HG03095 (cell line): ENCODE data around the gene KIAA0930.

Experiments used
- ATAC-seq: cut with Tn5 transposase; IDR thresholded peaks from one replicate; pipeline ENCODE4 v1.9.1; 2021; ENCODE audit warnings: moderate library complexity; ENCODE audit not compliant: unreplicated experiment

KIAA0930 gene

GRCh38 chr22:45181240-45181639 lies 59.5 kb downstream of the KIAA0930 start:
- ATAC-seq = no peak

DNA sequence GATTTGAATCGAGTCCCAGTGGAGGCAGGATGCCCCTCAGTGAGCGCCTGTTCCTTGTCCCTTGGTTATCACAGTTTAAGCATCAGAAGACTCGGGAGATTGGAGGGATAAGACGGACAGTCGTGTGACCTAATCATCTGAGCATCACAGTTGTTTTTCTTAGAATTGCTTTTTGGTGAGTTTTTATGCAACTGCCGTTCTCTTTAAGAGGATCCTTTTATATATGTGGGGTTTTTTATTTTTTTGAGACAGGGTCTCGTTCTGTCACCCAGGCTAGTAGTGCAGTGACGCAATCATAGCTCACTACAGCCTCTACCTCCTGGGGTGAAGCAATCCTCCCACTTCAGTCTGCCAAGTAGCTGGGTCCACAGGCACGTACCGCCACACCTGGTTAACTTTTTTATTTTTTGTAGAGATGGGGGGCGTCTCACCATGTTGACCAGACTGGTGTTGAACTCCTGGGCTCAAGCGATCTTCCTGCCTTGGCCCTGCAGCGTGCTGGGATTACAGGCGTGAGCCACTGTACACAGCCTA lies 60.5 kb downstream of the KIAA0930 start:
- ATAC-seq = no peak

DNA sequence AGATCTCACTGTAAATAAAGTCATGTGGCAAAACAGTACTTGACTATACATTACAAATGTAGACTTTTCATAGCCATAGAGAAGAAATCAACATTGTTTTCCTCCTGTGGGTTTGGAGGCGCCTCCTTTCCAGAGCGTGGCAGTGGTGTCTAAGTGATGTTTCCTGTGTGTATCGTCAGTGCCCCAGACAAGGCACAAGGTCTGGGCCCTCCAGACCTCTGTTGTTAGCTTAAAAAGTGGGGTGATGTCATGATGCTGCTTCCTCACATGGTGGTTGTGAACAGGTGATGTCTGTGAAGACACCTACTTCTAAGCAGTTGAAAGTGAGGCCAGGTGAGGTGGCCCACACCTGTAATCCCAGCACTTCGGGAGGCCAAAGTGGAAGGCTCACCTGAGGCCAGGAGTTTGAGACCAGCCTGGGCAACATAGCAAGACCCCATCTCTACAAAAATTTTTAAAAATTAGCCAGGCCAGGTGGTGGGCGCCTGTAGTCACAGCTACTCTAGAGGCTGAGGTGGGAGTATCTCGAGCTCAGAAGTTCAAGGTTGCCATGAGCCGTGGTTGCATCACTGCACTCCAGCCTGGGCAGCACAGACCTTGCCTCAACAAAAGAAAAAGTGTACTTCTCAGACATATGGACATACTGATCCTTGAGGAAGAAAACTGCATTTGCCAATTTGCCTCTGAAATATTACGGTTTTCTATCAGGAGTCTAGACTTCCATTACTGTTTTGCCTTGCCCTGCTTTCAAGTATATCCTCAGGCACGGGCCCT lies 61.2 kb downstream of the KIAA0930 start:
- no peak for ATAC-seq

DNA sequence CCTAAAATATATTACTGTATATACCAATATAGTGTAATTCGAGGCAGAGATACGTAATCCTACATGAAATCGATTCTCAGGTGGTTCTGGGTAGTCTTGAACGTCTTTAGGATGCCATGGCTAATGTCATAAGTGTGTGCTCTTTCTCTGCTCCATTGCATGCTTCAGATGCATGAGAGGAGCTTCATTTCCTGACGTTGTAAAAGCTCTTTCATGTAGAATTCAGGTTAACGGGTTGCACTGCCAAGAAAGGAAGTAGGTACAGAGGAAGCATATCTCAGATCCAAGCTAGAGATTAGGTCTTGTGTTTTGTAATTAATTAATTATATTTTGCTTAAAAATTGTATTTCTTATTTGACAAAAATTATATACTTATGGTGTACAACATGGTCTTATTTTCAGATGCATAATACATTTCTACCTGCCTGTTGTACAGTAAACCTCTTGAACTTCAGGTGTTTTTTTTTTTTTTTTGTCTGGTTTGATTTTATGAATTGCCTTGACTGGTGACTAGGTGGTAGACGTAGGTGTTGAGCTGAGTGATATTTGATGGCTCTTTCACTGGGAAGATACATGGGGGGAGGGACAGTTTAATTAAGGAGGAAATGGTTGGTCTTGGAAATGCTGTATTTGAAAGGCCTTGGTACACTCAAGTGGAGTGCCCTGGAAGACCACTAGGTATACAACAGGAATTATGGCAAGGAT lies 67.7 kb downstream of the KIAA0930 start:
- no peak for ATAC-seq

DNA sequence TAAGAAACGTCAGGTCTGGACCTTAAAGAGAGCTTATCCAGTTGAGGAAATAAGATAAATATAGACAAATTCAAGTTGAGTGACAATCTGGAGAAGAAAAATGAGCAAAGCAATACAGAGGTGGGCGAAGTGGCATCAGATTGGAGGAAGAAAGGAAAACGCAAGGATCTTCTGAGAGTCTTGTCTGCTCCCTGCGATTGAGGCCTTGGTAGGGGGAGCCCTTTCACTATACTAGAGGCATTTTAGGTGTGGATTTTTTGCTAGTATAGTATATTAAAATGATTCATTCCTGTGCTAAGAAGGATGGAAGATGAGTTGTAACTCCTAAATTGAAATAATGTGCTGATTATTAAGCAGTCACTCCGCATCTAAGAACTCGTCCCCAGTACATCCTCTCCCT lies 68.9 kb downstream of the KIAA0930 start:
- no peak for ATAC-seq

GRCh38 chr22:45169591-45170466 lies 70.9 kb downstream of the KIAA0930 start:
- ATAC-seq = no peak

- no peak for ATAC-seq
Observed at GRCh38 chr22:45166932-45167331, 73.8 kb downstream of the KIAA0930 start.

DNA sequence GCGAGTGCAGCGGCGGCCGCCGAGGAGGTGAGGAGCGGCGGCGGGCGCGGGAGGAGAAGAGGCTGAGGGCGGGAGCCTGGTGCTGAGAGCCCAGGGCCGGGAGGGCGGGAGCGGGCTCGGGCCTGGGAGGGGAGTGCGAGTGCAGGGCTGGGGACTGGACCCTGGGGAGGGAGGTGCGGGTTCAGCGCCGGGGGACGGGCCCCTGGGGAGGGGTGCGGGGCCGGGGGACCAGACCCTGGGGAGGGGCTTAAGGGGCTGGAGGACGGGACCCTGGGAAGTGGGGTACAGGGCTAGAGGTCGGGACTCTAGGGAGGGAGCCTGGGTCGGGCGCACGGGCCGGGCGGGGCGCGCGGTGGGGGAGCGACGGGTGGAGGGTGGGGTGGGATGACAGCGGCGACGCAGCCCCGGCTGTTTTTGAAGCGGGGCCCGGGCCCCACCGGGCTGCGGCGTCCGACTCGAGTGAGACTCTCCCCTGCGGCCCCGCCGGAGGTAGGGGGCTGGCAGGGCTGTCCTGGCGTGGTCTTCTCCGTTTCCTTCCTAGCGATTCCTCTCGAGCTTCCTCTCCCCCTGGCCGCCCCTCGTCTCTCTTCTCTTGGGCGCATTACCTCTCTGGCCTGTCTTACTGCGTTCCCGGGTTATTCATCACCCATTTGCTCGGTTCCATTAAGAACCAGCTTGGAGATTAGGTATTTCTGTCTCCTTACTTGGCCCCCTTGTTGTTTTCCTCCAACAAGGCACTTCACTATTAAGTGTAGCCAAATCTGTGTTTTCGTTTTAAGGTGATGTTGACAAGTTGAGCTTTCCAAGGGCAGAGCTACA lies 76.2 kb downstream of the KIAA0930 start:
- ATAC-seq = peak; percentile 24

GRCh38 chr22:45163451-45164269 lies 77.0 kb downstream of the KIAA0930 start, which contains the start of gene NUP50:
NUP50 (plus strand) TSS chr22:45163925; CDS start chr22:45168178, 4,253 bp downstream.
- peak; percentile 49 for ATAC-seq

DNA sequence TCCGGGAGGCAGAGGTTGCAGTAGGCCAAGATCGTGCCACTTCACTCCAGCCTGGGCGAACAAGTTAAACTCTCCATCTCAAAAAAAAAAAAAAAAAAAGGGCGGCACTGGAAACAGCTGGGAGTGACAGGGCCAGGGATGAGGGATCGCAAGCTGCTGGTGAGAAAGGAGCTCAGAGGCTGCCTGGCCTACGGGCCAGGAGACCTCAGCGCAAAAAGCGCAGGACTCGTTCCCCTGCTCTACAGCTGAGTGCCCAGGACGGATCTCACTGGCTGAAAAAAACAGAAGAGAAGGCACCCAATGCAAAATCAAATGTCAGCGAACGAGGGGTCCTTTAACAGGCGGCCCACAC lies 77.6 kb downstream of the KIAA0930 start:
- no peak for ATAC-seq

- no peak for ATAC-seq
Observed at GRCh38 chr22:45162531-45162930, 78.2 kb downstream of the KIAA0930 start.

DNA sequence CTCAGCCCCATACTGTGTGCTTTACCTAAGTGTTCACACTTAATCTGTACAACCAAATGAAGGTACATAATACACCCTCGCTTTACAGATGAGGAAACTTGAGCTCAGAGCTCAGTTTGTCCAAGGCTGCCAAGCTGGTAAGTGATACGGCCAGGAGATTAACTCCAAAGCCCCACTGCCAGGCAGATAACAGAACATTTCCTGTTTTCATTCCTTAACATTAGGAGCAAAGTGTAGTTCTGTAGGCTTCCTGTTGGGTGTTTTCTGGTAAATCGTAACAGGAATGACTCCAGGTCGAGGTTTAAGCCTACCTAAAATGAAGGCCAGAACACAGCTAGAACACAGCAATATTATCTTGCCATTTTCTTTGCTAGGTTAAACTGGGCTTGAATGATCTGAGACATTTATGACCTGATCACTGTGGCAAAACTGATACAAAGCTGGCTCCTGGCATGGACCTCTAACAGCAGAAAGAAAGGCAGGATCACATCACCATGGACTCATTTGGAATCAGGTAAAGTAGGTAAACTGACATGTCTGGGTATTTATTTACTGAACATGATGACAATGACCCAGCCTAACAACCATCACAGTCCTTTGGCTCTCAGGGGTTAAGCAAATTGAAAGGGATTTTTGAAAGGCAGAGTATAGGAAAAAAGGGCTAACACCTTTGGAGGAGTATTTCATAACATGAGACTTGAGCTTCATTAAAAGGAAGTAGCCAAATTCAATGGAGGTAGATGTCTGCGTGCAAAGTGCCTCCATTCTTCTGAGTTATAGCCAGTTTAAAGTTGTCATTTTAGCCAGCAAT lies 80.8 kb downstream of the KIAA0930 start:
- no peak for ATAC-seq

DNA sequence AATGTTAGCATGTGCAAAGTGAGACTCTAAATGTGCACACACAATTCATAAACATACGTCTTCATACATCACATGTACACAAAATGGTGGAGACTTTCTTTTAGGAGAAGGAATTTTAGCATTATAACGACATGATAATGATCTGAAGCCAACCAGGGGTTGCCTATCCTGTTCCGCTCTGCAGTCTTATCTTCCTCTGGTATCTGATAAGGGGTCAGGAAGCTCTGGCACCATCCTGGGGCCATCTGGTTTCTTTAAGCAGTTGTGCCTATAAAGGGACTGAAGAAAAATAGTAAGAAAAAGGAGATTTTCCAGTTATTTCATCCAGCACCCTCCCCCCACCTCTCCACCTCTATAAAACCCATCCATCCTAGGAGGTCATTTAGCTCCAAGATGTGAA lies 82.8 kb downstream of the KIAA0930 start:
- no peak for ATAC-seq

GRCh38 chr22:45155050-45155840 lies 85.4 kb downstream of the KIAA0930 start:
- ATAC-seq = no peak

DNA sequence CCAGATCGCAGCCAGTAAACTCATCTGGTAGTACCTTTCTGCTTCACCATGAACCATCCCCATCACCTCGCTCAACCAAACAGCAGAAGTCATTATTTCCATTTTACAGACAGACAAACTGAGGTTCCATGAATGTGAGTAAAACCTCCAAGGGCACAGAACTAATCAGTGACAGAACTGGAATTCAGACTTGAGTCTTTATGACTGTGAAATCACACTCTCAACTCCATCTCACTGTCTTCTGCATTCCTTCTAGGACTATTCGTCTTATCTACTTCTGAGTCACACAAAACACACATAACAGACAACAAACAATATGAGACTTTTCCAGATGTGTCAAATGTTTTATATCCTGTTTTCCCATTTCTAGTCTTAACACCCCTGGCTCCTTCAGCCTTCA lies 86.3 kb downstream of the KIAA0930 start:
- no peak for ATAC-seq

GRCh38 chr22:45151503-45151902 lies 89.2 kb downstream of the KIAA0930 start:
- no peak for ATAC-seq

GRCh38 chr22:45150139-45150538 lies 90.6 kb downstream of the KIAA0930 start:
- ATAC-seq = no peak

GRCh38 chr22:45149671-45150070 lies 91.0 kb downstream of the KIAA0930 start:
- no peak for ATAC-seq
